GM23248 (cell line): ENCODE measurements around the gene CDH22.

ENCODE experiments used
- EZH2 ChIP-seq: fragments of 200-600 bp; sonication (generic); IDR thresholded peaks from 2 replicates; pipeline ENCODE4 v1.6.1; 2018; ENCODE audit warnings: antibody characterized with exemption, mild to moderate bottlenecking; ENCODE audit not compliant: insufficient read depth, poor library complexity, severe bottlenecking
- EZH2phosphoT487 ChIP-seq: fragments of 200-600 bp; sonication (generic); IDR thresholded peaks from 2 replicates; pipeline ENCODE4 v1.6.1; 2018; ENCODE audit warnings: antibody characterized with exemption, moderate library complexity, mild to moderate bottlenecking, low read depth; ENCODE audit not compliant: insufficient read depth

- TF ChIP-seq EZH2phosphoT487 (no peak), EZH2 (no peak)
Observed at GRCh38 chr20:46217583-46217982, 90.7 kb downstream of the CDH22 start.
